B cell (primary cell): ENCODE results near the gene EFCAB3.

Source experiments
- EZH2 ChIP-seq: IDR thresholded peaks from 2 replicates; pipeline ENCODE4 v1.6.1; 2012; ENCODE audit warnings: borderline replicate concordance, low read depth, mild to moderate bottlenecking, moderate library complexity, low read length; ENCODE audit not compliant: insufficient read depth, poor library complexity, severe bottlenecking
- TF ChIP-seq, protein P1 (sequence below): fragments of 200-600 bp; IDR thresholded peaks from one replicate; pipeline ENCODE4 v1.8.0; 2022; ENCODE audit warnings: antibody characterized with exemption, mild to moderate bottlenecking

- TF ChIP-seq, protein P1, sequence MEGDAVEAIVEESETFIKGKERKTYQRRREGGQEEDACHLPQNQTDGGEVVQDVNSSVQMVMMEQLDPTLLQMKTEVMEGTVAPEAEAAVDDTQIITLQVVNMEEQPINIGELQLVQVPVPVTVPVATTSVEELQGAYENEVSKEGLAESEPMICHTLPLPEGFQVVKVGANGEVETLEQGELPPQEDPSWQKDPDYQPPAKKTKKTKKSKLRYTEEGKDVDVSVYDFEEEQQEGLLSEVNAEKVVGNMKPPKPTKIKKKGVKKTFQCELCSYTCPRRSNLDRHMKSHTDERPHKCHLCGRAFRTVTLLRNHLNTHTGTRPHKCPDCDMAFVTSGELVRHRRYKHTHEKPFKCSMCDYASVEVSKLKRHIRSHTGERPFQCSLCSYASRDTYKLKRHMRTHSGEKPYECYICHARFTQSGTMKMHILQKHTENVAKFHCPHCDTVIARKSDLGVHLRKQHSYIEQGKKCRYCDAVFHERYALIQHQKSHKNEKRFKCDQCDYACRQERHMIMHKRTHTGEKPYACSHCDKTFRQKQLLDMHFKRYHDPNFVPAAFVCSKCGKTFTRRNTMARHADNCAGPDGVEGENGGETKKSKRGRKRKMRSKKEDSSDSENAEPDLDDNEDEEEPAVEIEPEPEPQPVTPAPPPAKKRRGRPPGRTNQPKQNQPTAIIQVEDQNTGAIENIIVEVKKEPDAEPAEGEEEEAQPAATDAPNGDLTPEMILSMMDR, result no peak
- TF ChIP-seq EZH2, result no peak
Observed at GRCh38 chr17:62381561-62381960, 1.2 kb downstream of the EFCAB3 start.
